Smooth muscle cell (in vitro differentiated cells): Measurements from ENCODE around the gene SNORC. TPM values are rescaled to one million over a fixed set of nuclear protein-coding genes. Genes with fewer than 3 reads are reported as not detected.

ENCODE experiments used
- DNase-seq: peaks from one replicate; lab custom pipeline; 2025; ENCODE audit not compliant: unreplicated experiment; lab: John Stamatoyannopoulos, UW
- H2AFZ ChIP-seq: fragments of 200-600 bp; sonication (generic); 2 replicates; pipeline ENCODE4 v1.6.0; 2016; ENCODE audit warnings: antibody characterized with exemption, low read depth, mild to moderate bottlenecking
- H3F3A ChIP-seq: fragments of 200-600 bp; sonication (generic); 2 replicates; pipeline ENCODE4 v1.6.0; 2017; ENCODE audit warnings: antibody characterized with exemption, low read depth
- H3K27ac ChIP-seq: fragments of 200-600 bp; sonication (generic); 2 replicates; pipeline ENCODE4 v1.5.1; 2016; ENCODE audit warnings: low read depth, mild to moderate bottlenecking
- H3K27me3 ChIP-seq: fragments of 200-600 bp; sonication (generic); 2 replicates; pipeline ENCODE4 v1.6.1; 2016; ENCODE audit warnings: low read depth, mild to moderate bottlenecking
- H3K36me3 ChIP-seq: fragments of 200-600 bp; sonication (generic); 2 replicates; pipeline ENCODE4 v1.5.1; 2016; ENCODE audit warnings: low read depth
- H3K4me1 ChIP-seq: fragments of 200-600 bp; sonication (generic); 2 replicates; pipeline ENCODE4 v1.5.1; 2016; ENCODE audit warnings: low read depth
- H3K4me2 ChIP-seq: fragments of 200-600 bp; sonication (generic); 2 replicates; pipeline ENCODE4 v1.6.0; 2016; ENCODE audit warnings: mild to moderate bottlenecking
- H3K4me3 ChIP-seq: fragments of 200-600 bp; sonication (generic); 2 replicates; pipeline ENCODE4 v1.5.1; 2016; ENCODE audit warnings: mild to moderate bottlenecking
- H3K79me2 ChIP-seq: fragments of 200-600 bp; sonication (generic); 2 replicates; pipeline ENCODE4 v1.6.0; 2016; ENCODE audit warnings: low read depth, mild to moderate bottlenecking
- H3K9ac ChIP-seq: fragments of 200-600 bp; sonication (generic); 2 replicates; pipeline ENCODE4 v1.6.0; 2016; ENCODE audit warnings: low read depth
- H3K9me3 ChIP-seq: fragments of 200-600 bp; sonication (generic); replicated peaks from 2 replicates; pipeline ENCODE4 v1.5.1; 2016; ENCODE audit warnings: low read depth
- H4K20me1 ChIP-seq: fragments of 200-600 bp; sonication (generic); 2 replicates; pipeline ENCODE4 v1.6.0; 2016; ENCODE audit warnings: low read depth
- WGBS: methylation state at CpG from one replicate; pipeline ENCODE4 v1.1.7; 2016; ENCODE audit warnings: low lambda C conversion rate; 5-methylcytosine and 5-hydroxymethylcytosine counted together
- polyA plus RNA-seq: library from polyadenylated mRNA; unstranded; fragments of >200 nt; fragmentation: Nextera tagmentation; extraction: Ambion mirVana; gene quantifications from 2 replicates; pipeline ENCODE4 v1.2.1, GENCODE V29; 2016
- total RNA-seq: library from RNA; depleted of rRNA; stranded (reverse); fragments of >200 nt; gene quantifications from 2 replicates; pipeline ENCODE4 v1.2.3, GENCODE V29; 2014
- TF ChIP-seq, protein P1 (sequence below): fragments of 200-600 bp; sonication (generic); IDR thresholded peaks from 2 replicates; pipeline ENCODE4 v1.5.1; 2017; ENCODE audit warnings: borderline replicate concordance, mild to moderate bottlenecking, antibody characterized with exemption; ENCODE audit not compliant: insufficient read depth, poor library complexity, severe bottlenecking

SNORC gene
- total and polyA plus RNA-seq, 2 experiments from 2014 or later, result 0.18 to 0.78 TPM

- no peak overlapping the region for H3K9ac ChIP-seq
- H3K9me3 ChIP-seq, result no peaks in the 10 kb centered on the region
- H3K4me1 ChIP-seq, result peaks cover 5% of the 10 kb centered on the region
- H3K36me3 ChIP-seq, result no peaks in the 10 kb centered on the region
- WGBS, result 83% methylated on average over 21 of the region's 21 CpGs
- no peak for DNase-seq
- H4K20me1 ChIP-seq, result no peaks in the 10 kb centered on the region
- no peak overlapping the region for H2AFZ ChIP-seq
- TF ChIP-seq, protein P1, sequence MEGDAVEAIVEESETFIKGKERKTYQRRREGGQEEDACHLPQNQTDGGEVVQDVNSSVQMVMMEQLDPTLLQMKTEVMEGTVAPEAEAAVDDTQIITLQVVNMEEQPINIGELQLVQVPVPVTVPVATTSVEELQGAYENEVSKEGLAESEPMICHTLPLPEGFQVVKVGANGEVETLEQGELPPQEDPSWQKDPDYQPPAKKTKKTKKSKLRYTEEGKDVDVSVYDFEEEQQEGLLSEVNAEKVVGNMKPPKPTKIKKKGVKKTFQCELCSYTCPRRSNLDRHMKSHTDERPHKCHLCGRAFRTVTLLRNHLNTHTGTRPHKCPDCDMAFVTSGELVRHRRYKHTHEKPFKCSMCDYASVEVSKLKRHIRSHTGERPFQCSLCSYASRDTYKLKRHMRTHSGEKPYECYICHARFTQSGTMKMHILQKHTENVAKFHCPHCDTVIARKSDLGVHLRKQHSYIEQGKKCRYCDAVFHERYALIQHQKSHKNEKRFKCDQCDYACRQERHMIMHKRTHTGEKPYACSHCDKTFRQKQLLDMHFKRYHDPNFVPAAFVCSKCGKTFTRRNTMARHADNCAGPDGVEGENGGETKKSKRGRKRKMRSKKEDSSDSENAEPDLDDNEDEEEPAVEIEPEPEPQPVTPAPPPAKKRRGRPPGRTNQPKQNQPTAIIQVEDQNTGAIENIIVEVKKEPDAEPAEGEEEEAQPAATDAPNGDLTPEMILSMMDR, result no peak
- peaks cover 24% of the 10 kb centered on the region for H3K27me3 ChIP-seq
- no peak overlapping the region for H3K27ac ChIP-seq
- no peak overlapping the region for H3K4me2 ChIP-seq
- H3F3A ChIP-seq, result no peaks in the 10 kb centered on the region
- H3K79me2 ChIP-seq, result no peaks in the 10 kb centered on the region
- H3K4me3 ChIP-seq, result no peak overlapping the region
These were observed 9.8 kb downstream of the SNORC start for GRCh38 chr2:232879618-232880494.

DNA sequence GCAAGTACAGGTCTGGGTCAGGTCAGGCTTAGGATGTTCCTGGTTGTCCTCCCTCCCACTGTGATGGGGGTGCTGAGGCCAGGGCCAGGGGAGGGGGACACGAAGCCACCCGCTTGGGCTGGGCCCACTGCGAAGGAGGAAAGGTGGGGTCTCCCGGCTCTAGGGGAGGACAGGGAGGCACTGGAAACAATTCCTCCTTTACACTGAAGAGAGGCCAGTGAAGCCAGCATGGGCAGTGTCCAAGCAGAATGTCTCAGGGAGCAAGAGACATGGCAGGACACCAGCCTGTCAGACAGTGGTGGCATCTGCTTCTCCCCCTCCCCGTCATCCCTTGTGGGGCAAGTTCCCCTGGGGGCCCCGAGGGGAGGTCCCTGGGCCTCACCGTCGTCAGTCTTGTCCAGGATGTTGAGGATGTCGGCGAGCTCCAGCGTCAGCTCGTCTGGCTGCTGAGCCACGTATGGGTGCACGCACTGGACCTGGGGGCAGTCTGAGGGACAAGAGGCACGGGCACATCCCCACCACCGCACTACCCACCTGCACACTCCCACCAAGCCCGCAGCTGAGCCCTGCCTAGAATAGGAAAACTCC lies 10.8 kb downstream of the SNORC start:
- TF ChIP-seq, protein P1, result no peak
- Histone ChIP-seq H4K20me1 (no peaks in the 10 kb centered on the region), H3F3A (no peaks in the 10 kb centered on the region), H3K4me1 (peaks cover 3% of the 10 kb centered on the region), H3K9me3 (no peaks in the 10 kb centered on the region), H3K4me2 (no peak overlapping the region), H2AFZ (no peak overlapping the region), H3K79me2 (no peaks in the 10 kb centered on the region), H3K9ac (no peak overlapping the region), H3K4me3 (no peak overlapping the region), H3K27ac (no peak overlapping the region), H3K36me3 (no peaks in the 10 kb centered on the region), H3K27me3 (peaks cover 14% of the 10 kb centered on the region)
- no peak for DNase-seq
- WGBS, result 93% methylated on average over 17 of the region's 17 CpGs

DNA sequence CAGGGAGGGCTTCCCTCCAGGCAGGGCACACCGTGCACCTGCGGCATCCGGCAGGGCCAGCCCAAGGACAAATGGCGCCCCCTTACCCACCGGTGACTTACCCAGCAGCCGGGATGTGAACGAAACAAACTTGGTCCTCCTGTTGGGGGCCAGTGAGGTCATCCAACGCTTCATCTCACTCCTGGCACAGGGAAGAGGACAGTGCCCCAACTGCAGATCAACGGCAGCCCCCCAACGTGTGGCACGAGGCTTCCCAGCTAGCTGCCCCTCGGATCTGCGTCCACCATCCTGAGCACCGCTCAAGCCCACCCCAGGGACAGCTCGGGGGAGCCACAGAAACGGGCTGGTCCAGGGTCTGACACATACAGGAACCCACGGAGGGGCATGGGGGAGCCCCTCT lies 12.0 kb downstream of the SNORC start:
- Histone ChIP-seq H3F3A (no peaks in the 10 kb centered on the region), H3K4me1 (no peaks in the 10 kb centered on the region), H2AFZ (no peak overlapping the region), H3K9ac (no peak overlapping the region), H3K27me3 (peaks cover 2% of the 10 kb centered on the region), H4K20me1 (no peaks in the 10 kb centered on the region), H3K36me3 (no peaks in the 10 kb centered on the region), H3K27ac (no peak overlapping the region), H3K4me2 (no peak overlapping the region), H3K79me2 (no peaks in the 10 kb centered on the region), H3K9me3 (no peaks in the 10 kb centered on the region), H3K4me3 (no peak overlapping the region)
- no peak for DNase-seq
- 93% methylated on average over 17 of the region's 17 CpGs for WGBS
- TF ChIP-seq, protein P1, result no peak
